ENCODE results near the gene NOD1.
A peak's percentile ranks its signal among the peaks of the same experiment; 100 is the strongest.

The NOD1 gene

DNA sequence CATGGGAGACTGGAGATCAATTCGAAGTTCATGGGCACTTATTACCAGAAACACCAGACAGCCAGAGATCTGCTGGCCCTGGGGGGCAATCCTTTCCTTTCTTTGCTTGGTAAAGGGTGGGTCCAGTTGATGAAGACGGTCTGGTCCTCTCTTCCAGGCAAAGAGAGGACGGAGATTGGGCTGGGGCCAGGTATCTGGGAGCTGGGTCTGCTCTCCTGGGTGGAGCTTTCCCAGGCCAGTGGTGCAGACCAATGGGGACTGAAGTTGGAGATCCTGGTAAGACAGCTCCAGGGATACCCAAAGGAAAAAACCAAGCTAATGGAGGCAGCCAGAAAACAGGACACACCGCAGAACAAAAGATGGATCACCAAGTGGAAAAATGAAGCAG lies 18.3 kb downstream of the NOD1 start:
- no peak for TF ChIP-seq ZFX (IDR thresholded peaks at IDR 0.05)
- TF ChIP-seq, protein P1, sequence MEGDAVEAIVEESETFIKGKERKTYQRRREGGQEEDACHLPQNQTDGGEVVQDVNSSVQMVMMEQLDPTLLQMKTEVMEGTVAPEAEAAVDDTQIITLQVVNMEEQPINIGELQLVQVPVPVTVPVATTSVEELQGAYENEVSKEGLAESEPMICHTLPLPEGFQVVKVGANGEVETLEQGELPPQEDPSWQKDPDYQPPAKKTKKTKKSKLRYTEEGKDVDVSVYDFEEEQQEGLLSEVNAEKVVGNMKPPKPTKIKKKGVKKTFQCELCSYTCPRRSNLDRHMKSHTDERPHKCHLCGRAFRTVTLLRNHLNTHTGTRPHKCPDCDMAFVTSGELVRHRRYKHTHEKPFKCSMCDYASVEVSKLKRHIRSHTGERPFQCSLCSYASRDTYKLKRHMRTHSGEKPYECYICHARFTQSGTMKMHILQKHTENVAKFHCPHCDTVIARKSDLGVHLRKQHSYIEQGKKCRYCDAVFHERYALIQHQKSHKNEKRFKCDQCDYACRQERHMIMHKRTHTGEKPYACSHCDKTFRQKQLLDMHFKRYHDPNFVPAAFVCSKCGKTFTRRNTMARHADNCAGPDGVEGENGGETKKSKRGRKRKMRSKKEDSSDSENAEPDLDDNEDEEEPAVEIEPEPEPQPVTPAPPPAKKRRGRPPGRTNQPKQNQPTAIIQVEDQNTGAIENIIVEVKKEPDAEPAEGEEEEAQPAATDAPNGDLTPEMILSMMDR (conservative IDR thresholded peaks at IDR 0.05) = no peak
- H3K27ac ChIP-seq = no peak overlapping the region

DNA sequence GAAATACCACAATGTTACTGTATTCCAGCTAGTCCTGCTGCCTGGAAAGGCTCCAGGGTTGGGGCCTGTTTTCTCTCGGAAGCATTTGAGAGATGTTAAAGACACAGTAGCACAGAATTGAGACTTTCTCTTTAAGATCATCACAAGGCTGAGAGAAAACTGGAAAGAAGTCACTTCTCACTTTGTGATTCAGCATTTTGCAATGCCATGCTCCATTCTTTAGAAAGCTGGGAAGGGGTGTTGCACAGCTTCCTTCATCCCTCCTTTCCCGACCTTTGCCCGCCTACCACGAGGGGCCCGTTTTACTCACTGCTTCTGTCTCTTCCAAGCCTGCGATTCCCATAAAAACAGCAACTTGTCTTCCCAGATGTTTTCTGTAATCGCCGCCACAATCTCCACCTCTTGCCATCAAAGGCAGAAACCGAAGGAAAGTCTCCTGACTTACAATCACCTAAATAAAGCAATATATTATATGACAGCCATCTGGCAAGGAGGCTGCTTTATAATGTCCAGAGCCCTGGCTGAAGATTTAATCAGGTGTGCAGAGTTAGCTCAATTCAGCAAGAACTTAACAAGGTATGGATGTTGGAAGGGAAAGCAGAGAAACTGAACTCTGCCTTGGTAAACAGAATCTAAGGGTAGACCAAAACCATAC lies 18.9 kb downstream of the NOD1 start:
- TF ChIP-seq, protein P1 (conservative IDR thresholded peaks at IDR 0.05) = no peak
- TF ChIP-seq ZFX (IDR thresholded peaks at IDR 0.05) = no peak

DNA sequence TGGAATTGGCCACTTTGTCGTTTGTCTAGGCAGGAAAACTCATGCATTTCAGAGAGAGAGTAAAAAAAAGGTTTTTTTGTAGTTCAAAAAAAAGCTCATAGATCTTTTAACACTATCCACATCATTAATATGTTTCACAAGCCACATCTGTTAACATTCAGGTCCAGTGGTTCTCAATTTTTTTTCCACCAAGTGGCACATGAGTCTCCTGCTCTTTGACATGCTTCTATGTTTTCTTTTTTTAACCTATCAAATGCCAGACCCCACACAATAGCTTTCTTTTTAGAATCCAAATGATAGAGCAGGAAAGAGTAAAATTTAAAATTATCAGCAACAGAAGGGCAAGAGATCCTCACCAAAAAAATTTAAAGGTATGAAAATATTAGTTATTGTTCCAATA lies 20.3 kb downstream of the NOD1 start:
- H3K27ac ChIP-seq = no peak overlapping the region
- TF ChIP-seq, protein P1 (conservative IDR thresholded peaks at IDR 0.05) = no peak
- TF ChIP-seq ZFX (IDR thresholded peaks at IDR 0.05) = no peak

More for the DNA sequence above, 18.9 kb downstream of the NOD1 start:
- H3K27ac ChIP-seq = no peak overlapping the region

GRCh38 chr7:30453921-30454320 lies 24.7 kb downstream of the NOD1 start:
- no peak for TF ChIP-seq ZFX (IDR thresholded peaks at IDR 0.05)
- TF ChIP-seq, protein P1 (conservative IDR thresholded peaks at IDR 0.05) = no peak
- H3K27ac ChIP-seq = no peak overlapping the region

DNA sequence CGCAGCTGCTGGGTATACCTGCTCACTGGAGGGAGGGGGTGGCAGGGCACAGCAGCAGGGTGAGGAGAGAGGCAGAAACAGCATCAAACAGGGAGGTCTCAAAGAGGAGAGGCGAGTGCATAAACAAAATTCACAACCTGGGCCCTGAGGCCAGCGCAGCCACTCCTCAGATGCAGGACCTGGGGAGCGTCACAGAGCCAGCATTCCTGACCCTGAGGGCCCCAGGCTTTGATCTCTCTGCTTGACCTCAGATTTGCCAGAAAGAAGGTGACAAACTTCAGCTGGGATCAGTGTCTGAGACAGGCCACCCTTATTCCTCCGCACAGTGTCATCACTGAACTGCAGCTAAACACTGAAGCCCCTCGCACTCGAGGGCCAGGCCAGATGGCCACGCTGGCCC lies 25.6 kb downstream of the NOD1 start:
- H3K27ac ChIP-seq = no peak overlapping the region
- TF ChIP-seq ZFX (IDR thresholded peaks at IDR 0.05) = no peak
- TF ChIP-seq, protein P1 (conservative IDR thresholded peaks at IDR 0.05) = no peak

DNA sequence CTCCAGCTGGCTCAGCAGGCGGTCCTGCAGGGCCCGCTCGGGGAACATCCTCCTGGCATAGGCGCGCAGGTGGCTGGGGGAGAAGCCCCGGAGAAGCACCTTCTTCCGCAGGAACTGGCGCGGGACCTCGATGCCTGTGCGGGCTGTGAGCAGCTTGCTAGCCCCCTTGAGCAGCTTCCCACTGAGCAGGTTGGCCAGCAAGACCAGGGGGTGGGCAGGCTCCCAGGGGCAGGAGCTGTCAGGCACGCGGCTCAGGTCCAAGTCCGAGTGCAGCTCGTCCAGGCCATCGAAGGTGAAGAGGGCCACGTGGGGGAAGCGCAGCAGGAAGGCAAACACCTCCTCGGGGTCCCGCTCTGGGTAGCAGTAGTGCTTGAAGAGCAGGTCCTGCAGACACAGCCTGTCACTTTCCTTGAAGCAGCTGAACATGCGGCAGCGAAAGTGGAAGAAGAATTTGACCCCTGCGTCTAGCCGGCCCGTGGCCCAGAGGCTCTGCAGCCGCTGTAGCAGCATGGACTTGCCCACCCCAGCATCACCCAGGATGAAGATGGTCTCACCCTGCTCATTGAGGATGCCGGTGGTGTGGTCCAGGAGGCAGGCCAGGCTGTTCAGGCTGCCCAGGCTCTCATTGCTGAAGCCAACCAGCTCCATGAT lies 26.2 kb downstream of the NOD1 start:
- peak overlapping the region; percentile 70; the same call in 1 of the 2 replicates for H3K27ac ChIP-seq
- TF ChIP-seq ZFX (IDR thresholded peaks at IDR 0.05) = no peak
- TF ChIP-seq, protein P1 (conservative IDR thresholded peaks at IDR 0.05) = no peak

- peak overlapping the region; percentile 70 for H3K27ac ChIP-seq
- TF ChIP-seq ZFX (IDR thresholded peaks at IDR 0.05) = no peak
- TF ChIP-seq, protein P1 (conservative IDR thresholded peaks at IDR 0.05) = no peak
Measured at GRCh38 chr7:30451539-30452279, 26.9 kb downstream of the NOD1 start.
